GM12873 (cell line): ENCODE data around the gene TNFRSF11A.

ENCODE experiments used
- TF ChIP-seq, protein P1 (sequence below): IDR thresholded peaks from 2 replicates; pipeline ENCODE4 v1.5.1; 2012; ENCODE audit warnings: low read depth, mild to moderate bottlenecking, moderate library complexity, low read length, control low read depth; ENCODE audit not compliant: insufficient read depth; ENCODE audit errors: missing control alignments

TNFRSF11A gene

GRCh38 chr18:62331581-62332356, 6.7 kb downstream of the TNFRSF11A start:
- TF ChIP-seq, protein P1, sequence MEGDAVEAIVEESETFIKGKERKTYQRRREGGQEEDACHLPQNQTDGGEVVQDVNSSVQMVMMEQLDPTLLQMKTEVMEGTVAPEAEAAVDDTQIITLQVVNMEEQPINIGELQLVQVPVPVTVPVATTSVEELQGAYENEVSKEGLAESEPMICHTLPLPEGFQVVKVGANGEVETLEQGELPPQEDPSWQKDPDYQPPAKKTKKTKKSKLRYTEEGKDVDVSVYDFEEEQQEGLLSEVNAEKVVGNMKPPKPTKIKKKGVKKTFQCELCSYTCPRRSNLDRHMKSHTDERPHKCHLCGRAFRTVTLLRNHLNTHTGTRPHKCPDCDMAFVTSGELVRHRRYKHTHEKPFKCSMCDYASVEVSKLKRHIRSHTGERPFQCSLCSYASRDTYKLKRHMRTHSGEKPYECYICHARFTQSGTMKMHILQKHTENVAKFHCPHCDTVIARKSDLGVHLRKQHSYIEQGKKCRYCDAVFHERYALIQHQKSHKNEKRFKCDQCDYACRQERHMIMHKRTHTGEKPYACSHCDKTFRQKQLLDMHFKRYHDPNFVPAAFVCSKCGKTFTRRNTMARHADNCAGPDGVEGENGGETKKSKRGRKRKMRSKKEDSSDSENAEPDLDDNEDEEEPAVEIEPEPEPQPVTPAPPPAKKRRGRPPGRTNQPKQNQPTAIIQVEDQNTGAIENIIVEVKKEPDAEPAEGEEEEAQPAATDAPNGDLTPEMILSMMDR, result no peak

DNA sequence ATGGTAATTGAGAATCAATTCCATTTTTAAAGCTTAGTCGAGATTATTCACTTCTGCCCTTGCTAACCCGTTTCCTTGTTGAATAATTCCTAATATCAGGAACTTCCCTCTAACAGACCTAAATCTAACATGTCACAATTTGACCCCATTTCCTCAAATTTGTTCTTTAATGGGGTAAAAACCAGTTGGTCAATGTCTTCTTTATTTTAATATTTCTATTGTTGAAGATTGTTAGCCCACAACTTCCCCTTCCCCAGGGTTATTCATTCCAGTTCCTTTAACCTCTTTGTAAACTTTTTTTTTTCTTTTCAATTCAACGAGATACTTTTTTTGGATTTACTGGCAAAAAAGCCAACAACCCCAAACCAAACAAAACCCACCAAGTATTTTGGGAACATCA, 7.3 kb downstream of the TNFRSF11A start:
- TF ChIP-seq, protein P1, result no peak

GRCh38 chr18:62332964-62333695, 8.0 kb downstream of the TNFRSF11A start:
- TF ChIP-seq, protein P1, result no peak

DNA sequence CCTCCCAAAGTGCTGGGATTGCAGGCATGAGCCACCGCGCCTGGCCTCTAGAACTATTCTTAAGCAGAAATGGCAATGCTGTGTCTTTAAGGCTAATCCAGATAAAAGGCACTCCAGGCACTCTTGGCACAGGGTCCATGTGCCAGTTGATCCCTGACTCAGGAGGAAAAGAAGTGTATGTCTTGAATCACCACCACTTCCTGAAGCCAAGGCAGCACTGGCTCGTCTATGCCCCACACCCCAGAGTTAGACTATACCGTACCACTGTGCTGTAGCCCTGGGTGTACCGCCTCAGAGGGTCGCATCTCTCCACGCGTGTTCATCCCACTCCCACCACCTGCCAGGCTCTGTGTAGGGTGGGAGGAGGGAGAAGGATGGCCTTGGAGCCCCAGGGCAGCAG, 9.0 kb downstream of the TNFRSF11A start:
- TF ChIP-seq, protein P1, result no peak

DNA sequence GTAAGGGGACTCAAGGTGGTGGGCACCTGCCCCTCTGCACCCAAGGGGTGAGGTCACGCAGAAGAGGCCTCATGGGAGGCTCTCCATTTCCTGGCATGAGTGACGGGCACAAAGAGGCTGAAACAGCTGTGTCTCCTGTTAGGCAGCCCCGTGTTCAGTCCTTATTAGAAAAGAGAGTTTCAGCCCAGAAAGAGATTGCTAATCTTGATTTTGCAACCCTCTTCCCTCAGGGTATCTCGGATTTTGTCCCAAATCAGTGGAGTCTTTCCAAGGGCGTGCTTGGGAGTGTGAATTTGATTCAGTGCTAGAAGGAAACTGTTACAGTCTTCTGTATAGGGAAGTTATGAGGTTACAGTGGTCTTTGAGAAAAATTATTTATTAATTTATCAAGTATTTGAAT, 10.4 kb downstream of the TNFRSF11A start:
- TF ChIP-seq, protein P1, result no peak

DNA sequence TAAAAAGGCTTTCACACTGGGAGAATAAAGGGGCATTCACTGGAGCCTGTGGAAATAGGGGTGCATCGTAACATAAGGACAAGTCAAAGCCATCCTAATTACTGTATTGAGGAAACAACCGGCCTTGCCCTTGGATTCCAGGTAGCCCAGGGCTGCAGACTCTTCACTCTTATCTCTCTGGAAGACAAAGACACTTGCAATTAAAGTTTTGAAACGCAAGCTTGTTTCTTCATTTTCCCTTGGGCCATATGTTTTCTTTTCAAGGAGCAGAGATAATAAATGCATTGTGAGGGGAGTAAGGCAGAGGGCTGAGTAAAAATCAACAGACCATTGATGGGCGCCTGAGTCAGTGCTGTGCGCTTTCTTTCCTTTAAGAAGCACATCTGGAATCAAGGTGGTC, 11.5 kb downstream of the TNFRSF11A start:
- TF ChIP-seq, protein P1, result no peak

DNA sequence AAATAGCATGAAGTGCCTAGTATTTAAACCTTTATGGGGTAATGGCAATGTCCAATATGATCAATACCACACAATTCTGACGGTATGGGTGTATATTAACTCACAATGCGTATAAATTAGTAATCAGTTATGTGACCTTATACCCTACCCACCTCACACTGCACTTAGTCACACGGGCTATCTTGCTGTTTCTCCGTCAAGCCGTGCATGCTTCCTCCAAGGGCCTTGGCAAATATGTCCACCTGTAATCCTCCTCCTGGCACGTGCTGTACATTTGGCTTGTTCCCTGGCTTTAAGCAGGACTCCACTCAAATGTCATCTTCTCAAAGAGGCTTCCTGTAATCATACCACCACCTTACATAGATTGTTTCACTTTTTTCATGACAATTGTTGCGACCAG, 12.2 kb downstream of the TNFRSF11A start:
- TF ChIP-seq, protein P1, result no peak
